Lower leg skin (tissue), 4 donors: ENCODE measurements around the gene ITIH2. TPM values are rescaled to one million over a fixed set of nuclear protein-coding genes. Genes with fewer than 3 reads are reported as not detected.
"Not testable (repeated sequence)": the region's sequence is repeated elsewhere in the genome, so short reads cannot be mapped to it uniquely, and the experiment has no call there.

Experiments used
- DNase-seq, 2 donors: peaks; one replicate each; pipeline ENCODE4 v3.0.0-alpha.2; 2019; ENCODE audit warnings: low spot score in 2 of 2
- H3K4me3 ChIP-seq: fragments of 200-600 bp; sonication (generic); 2 replicates; pipeline ENCODE4 v1.5.1; 2017; ENCODE audit warnings: mild to moderate bottlenecking, low read depth; ENCODE audit not compliant: poor library complexity, severe bottlenecking
- CTCF ChIP-seq, 3 donors: fragments of 450-650 bp; IDR thresholded peaks; one replicate each; pipeline ENCODE4 v1.5.1; 2016; ENCODE audit warnings: antibody characterized with exemption in 3 of 3, mild to moderate bottlenecking in 3 of 3, moderate library complexity in 2 of 3
- POLR2A ChIP-seq, 2 donors: fragments of 450-650 bp; IDR thresholded peaks; one replicate each; pipeline ENCODE4 v1.6.1; 2016 to 2017; ENCODE audit warnings: antibody characterized with exemption in 2 of 2, mild to moderate bottlenecking in 1 of 2, moderate library complexity in 1 of 2
- WGBS, 2 donors: methylation state at CpG; one replicate each; pipeline ENCODE4 v1.1.5; 2018; 5-methylcytosine and 5-hydroxymethylcytosine counted together
- intact Hi-C: fragments of 100-400 bp; cut with DNase I; formaldehyde crosslinking; loops from one replicate; pipeline ENCODE4 v1.15.0; 2023; ENCODE audit warnings: low total_unique reads
- total RNA-seq, 4 donors: library from RNA; depleted of rRNA; stranded (reverse); fragments of >200 nt; gene quantifications; one replicate each; pipeline ENCODE4 v1.1.0, GENCODE V29; 2016

The ITIH2 gene
- total RNA-seq, 4 donors from 2014 or later: not detected

GRCh38 chr10:7767209-7767608 lies 64.1 kb downstream of the ITIH2 start:
- 90 to 97% methylated on average over 10 of the region's 10 CpGs for WGBS, 2 donors
- no peak overlapping the region for H3K4me3 ChIP-seq
- intact Hi-C loops: no loop called here
- TF ChIP-seq POLR2A (IDR thresholded peaks at IDR 0.05): no peak
- no peak for TF ChIP-seq CTCF (IDR thresholded peaks at IDR 0.05)
- DNase-seq: no peak

GRCh38 chr10:7768417-7768816 lies 65.3 kb downstream of the ITIH2 start:
- no peak for TF ChIP-seq CTCF (IDR thresholded peaks at IDR 0.05)
- no peak for TF ChIP-seq POLR2A (IDR thresholded peaks at IDR 0.05)
- intact Hi-C loops: no loop called here
- 92 to 97% methylated on average over 7 of the region's 7 CpGs for WGBS, 2 donors

GRCh38 chr10:7773845-7774801 lies 71.0 kb downstream of the ITIH2 start:
- intact Hi-C loops: no loop called here
- H3K4me3 ChIP-seq: no peak overlapping the region
- WGBS, 2 donors: 67 to 76% methylated on average over 10 of the region's 10 CpGs
- DNase-seq: no peak
- TF ChIP-seq POLR2A (IDR thresholded peaks at IDR 0.05): no peak
- no peak for TF ChIP-seq CTCF (IDR thresholded peaks at IDR 0.05)

More at GRCh38 chr10:7768417-7768816, 65.3 kb downstream of the ITIH2 start:
- DNase-seq: no peak
- H3K4me3 ChIP-seq: no peak overlapping the region

- DNase-seq: no peak
- no peak for TF ChIP-seq CTCF (IDR thresholded peaks at IDR 0.05)
- TF ChIP-seq POLR2A (IDR thresholded peaks at IDR 0.05): no peak
- no peak overlapping the region for H3K4me3 ChIP-seq
- intact Hi-C loops: no loop called here
- 95 to 100% methylated on average over 2 of the region's 2 CpGs for WGBS, 2 donors
These were observed 73.7 kb downstream of the ITIH2 start for GRCh38 chr10:7776777-7777176.

GRCh38 chr10:7782194-7782593 lies 79.1 kb downstream of the ITIH2 start:
- H3K4me3 ChIP-seq, intact Hi-C loops, DNase-seq: not testable (repeated sequence)
- WGBS, 2 donors: 93 to 96% methylated on average over 6 of the region's 6 CpGs

- H3K4me3 ChIP-seq: no peak overlapping the region
- intact Hi-C loops: no loop called here
- TF ChIP-seq CTCF (IDR thresholded peaks at IDR 0.05) (no peak), POLR2A (IDR thresholded peaks at IDR 0.05) (no peak)
- 83 to 86% methylated on average over 3 of the region's 3 CpGs for WGBS, 2 donors
- DNase-seq: no peak
These were observed 83.3 kb downstream of the ITIH2 start for GRCh38 chr10:7786430-7786829.
